GM23338 (cell line): ENCODE data around the gene WDR27. TPM values are rescaled to one million over a fixed set of nuclear protein-coding genes. Genes with fewer than 3 reads are reported as not detected.

Experiments
- ATAC-seq: fragments of 200-7000 bp; cut with Tn5 transposase; 3 replicates; pipeline ENCODE4 v1.9.1; 2020
- DNase-seq: peaks from one replicate; pipeline ENCODE4 v3.0.0-alpha.2; 2015; ENCODE audit warnings: low spot score
- H2AFZ ChIP-seq: fragments of 200-600 bp; sonication (generic); 2 replicates; pipeline ENCODE4 v1.8.0; 2016; ENCODE audit warnings: antibody characterized with exemption, mild to moderate bottlenecking, moderate library complexity
- H3F3A ChIP-seq: fragments of 200-600 bp; sonication (generic); replicated peaks from 2 replicates; pipeline ENCODE4 v1.8.0; 2017; ENCODE audit warnings: antibody characterized with exemption, mixed run types, low read depth
- H3K27ac ChIP-seq: fragments of 200-600 bp; sonication (generic); 2 replicates; pipeline ENCODE4 v1.6.1; 2016; ENCODE audit warnings: low read depth
- H3K27me3 ChIP-seq: fragments of 200-600 bp; sonication (generic); 2 replicates; pipeline ENCODE4 v1.8.0; 2016; ENCODE audit warnings: mild to moderate bottlenecking, mixed run types, moderate library complexity; ENCODE audit not compliant: insufficient read depth
- H3K36me3 ChIP-seq: fragments of 200-600 bp; sonication (generic); 2 replicates; pipeline ENCODE4 v1.8.0; 2016; ENCODE audit warnings: mild to moderate bottlenecking; ENCODE audit not compliant: insufficient read depth
- H3K4me1 ChIP-seq: fragments of 200-600 bp; sonication (generic); 2 replicates; pipeline ENCODE4 v1.8.0; 2016; ENCODE audit warnings: mild to moderate bottlenecking, moderate library complexity; ENCODE audit not compliant: insufficient read depth
- H3K4me2 ChIP-seq: fragments of 200-600 bp; sonication (generic); 2 replicates; pipeline ENCODE4 v1.7.1; 2017; ENCODE audit warnings: mixed run types
- H3K4me3 ChIP-seq: fragments of 200-600 bp; sonication (generic); 2 replicates; pipeline ENCODE4 v1.6.1; 2016; ENCODE audit warnings: mixed run types
- H3K79me2 ChIP-seq: fragments of 200-600 bp; sonication (generic); replicated peaks from 2 replicates; pipeline ENCODE4 v1.8.0; 2017; ENCODE audit warnings: mild to moderate bottlenecking; ENCODE audit not compliant: insufficient read depth
- H3K9me2 ChIP-seq: fragments of 200-600 bp; sonication (generic); 2 replicates; pipeline ENCODE4 v1.8.0; 2017; ENCODE audit not compliant: insufficient read depth
- H4K20me1 ChIP-seq: fragments of 200-600 bp; sonication (generic); replicated peaks from 2 replicates; pipeline ENCODE4 v1.8.0; 2017; ENCODE audit warnings: mild to moderate bottlenecking; ENCODE audit not compliant: insufficient read depth
- H3K27ac Mint-ChIP-seq: 2 replicates; pipeline ENCODE4 v1.8.0; 2020; ENCODE audit warnings: inconsistent platforms, mild to moderate bottlenecking, moderate library complexity, mixed read lengths
- H3K27me3 Mint-ChIP-seq: 3 replicates; pipeline ENCODE4 v1.8.0; 2022; ENCODE audit warnings: low read depth, mild to moderate bottlenecking, moderate library complexity, mixed read lengths, inconsistent platforms; ENCODE audit not compliant: insufficient read depth, poor library complexity
- H3K36me3 Mint-ChIP-seq: 3 replicates; pipeline ENCODE4 v1.8.0; 2021; ENCODE audit warnings: low read depth, mild to moderate bottlenecking, inconsistent platforms, moderate library complexity, mixed read lengths
- H3K4me1 Mint-ChIP-seq: 3 replicates; pipeline ENCODE4 v1.8.0; 2020; ENCODE audit warnings: mild to moderate bottlenecking, inconsistent platforms, mixed read lengths
- H3K4me3 Mint-ChIP-seq: 3 replicates; pipeline ENCODE4 v1.8.0; 2021; ENCODE audit warnings: moderate library complexity, mild to moderate bottlenecking, inconsistent platforms, mixed read lengths
- H3K9me3 Mint-ChIP-seq: 3 replicates; pipeline ENCODE4 v1.8.0; 2020; ENCODE audit warnings: moderate library complexity, mild to moderate bottlenecking, inconsistent platforms, mixed read lengths
- CREB1 ChIP-seq: fragments of 250-450 bp; sonication (Bioruptor Pico); IDR thresholded peaks from 2 replicates; pipeline ENCODE4 v1.5.0; 2020; ENCODE audit warnings: low read depth, mild to moderate bottlenecking, moderate library complexity
- EZH2 ChIP-seq: fragments of 200-600 bp; sonication (generic); IDR thresholded peaks from one replicate; pipeline ENCODE4 v1.8.0; 2017; ENCODE audit warnings: antibody characterized with exemption, mild to moderate bottlenecking, low read depth; ENCODE audit not compliant: unreplicated experiment
- EZH2phosphoT487 ChIP-seq: fragments of 200-600 bp; sonication (generic); IDR thresholded peaks from one replicate; pipeline ENCODE4 v1.8.1; 2018; ENCODE audit warnings: antibody characterized with exemption; ENCODE audit not compliant: unreplicated experiment
- POLR2AphosphoS5 ChIP-seq: IDR thresholded peaks from 2 replicates; pipeline ENCODE4 v1.6.1; 2016; ENCODE audit warnings: antibody characterized with exemption, low read depth
- STAT1 ChIP-seq: IDR thresholded peaks from one replicate; pipeline ENCODE4 v1.6.1; 2016; ENCODE audit warnings: antibody characterized with exemption; ENCODE audit not compliant: unreplicated experiment
- ZNF114 ChIP-seq: fragments of 250-450 bp; sonication (Bioruptor Pico); IDR thresholded peaks from 2 replicates; pipeline ENCODE4 v1.5.0; 2020; ENCODE audit warnings: mild to moderate bottlenecking, moderate library complexity
- ZNF331 ChIP-seq: fragments of 250-450 bp; sonication (Bioruptor Pico); IDR thresholded peaks from 2 replicates; pipeline ENCODE4 v1.5.0; 2020; ENCODE audit warnings: low read depth, mild to moderate bottlenecking, moderate library complexity
- polyA plus RNA-seq: library from polyadenylated mRNA; unstranded; fragments of >200 nt; fragmentation: Nextera tagmentation; extraction: Ambion mirVana; gene quantifications from 2 replicates; pipeline ENCODE4 v1.2.1, GENCODE V29; 2016
- total RNA-seq: library from RNA; depleted of rRNA; stranded (reverse); fragments of >200 nt; shearing (Covaris generic); gene quantifications from 2 replicates; pipeline ENCODE4 v1.2.3, GENCODE V29; 2014
- TF ChIP-seq, protein P1 (sequence below): IDR thresholded peaks from 2 replicates; pipeline ENCODE4 v1.6.1; 2016; ENCODE audit warnings: antibody characterized with exemption
- TF ChIP-seq, protein P2 (sequence below): IDR thresholded peaks from one replicate; pipeline ENCODE4 v1.6.1; 2018; ENCODE audit warnings: antibody characterized with exemption; ENCODE audit not compliant: unreplicated experiment
- TF ChIP-seq, protein P3 (sequence below), 2 experiments: fragments of 200-600 bp in 1 of 2; sonication (generic) in 1 of 2; conservative IDR thresholded peaks; 2 replicates each; pipeline versions ENCODE4 v1.5.1 to v1.6.1; 2016 to 2017; ENCODE audit warnings: antibody characterized with exemption in 2 of 2, low read depth in 2 of 2, mild to moderate bottlenecking in 2 of 2, moderate library complexity in 1 of 2
- TF ChIP-seq, protein P4 (sequence below): fragments of 250-450 bp; sonication (Bioruptor Pico); IDR thresholded peaks from 2 replicates; pipeline ENCODE4 v1.5.0; 2020; ENCODE audit warnings: mild to moderate bottlenecking, moderate library complexity

WDR27 gene
- total and polyA plus RNA-seq, 2 experiments from 2014 or later, result 55.3 to 80.4 TPM

DNA sequence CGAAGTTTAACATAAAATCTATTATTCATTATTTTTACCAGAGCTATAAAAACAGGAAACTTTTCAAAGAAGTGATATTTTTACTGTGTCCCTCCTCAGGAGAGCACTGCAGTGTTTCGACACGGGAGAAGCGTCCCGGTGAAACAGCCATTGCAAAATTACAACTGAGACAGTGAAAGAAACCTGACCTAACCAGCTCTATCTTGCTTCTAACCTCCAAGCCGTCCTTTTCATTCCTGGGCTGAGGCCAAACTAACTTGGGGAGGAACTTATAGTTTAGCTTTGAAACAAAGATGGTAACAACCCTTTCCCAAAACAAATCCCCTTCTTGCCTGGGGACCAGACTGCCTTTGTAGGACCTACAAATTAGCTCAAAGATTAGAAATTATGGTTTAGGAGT is 79.2 kb downstream of the WDR27 start (continued):
- TF ChIP-seq, protein P1, sequence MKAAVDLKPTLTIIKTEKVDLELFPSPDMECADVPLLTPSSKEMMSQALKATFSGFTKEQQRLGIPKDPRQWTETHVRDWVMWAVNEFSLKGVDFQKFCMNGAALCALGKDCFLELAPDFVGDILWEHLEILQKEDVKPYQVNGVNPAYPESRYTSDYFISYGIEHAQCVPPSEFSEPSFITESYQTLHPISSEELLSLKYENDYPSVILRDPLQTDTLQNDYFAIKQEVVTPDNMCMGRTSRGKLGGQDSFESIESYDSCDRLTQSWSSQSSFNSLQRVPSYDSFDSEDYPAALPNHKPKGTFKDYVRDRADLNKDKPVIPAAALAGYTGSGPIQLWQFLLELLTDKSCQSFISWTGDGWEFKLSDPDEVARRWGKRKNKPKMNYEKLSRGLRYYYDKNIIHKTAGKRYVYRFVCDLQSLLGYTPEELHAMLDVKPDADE, result no peak
- no peak for TF ChIP-seq EZH2phosphoT487
- no peak for TF ChIP-seq POLR2AphosphoS5
- no peak for TF ChIP-seq ZNF114
- TF ChIP-seq, protein P2, sequence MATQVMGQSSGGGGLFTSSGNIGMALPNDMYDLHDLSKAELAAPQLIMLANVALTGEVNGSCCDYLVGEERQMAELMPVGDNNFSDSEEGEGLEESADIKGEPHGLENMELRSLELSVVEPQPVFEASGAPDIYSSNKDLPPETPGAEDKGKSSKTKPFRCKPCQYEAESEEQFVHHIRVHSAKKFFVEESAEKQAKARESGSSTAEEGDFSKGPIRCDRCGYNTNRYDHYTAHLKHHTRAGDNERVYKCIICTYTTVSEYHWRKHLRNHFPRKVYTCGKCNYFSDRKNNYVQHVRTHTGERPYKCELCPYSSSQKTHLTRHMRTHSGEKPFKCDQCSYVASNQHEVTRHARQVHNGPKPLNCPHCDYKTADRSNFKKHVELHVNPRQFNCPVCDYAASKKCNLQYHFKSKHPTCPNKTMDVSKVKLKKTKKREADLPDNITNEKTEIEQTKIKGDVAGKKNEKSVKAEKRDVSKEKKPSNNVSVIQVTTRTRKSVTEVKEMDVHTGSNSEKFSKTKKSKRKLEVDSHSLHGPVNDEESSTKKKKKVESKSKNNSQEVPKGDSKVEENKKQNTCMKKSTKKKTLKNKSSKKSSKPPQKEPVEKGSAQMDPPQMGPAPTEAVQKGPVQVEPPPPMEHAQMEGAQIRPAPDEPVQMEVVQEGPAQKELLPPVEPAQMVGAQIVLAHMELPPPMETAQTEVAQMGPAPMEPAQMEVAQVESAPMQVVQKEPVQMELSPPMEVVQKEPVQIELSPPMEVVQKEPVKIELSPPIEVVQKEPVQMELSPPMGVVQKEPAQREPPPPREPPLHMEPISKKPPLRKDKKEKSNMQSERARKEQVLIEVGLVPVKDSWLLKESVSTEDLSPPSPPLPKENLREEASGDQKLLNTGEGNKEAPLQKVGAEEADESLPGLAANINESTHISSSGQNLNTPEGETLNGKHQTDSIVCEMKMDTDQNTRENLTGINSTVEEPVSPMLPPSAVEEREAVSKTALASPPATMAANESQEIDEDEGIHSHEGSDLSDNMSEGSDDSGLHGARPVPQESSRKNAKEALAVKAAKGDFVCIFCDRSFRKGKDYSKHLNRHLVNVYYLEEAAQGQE, result no peak
- TF ChIP-seq ZNF331 (CRISPR knock-in tag), result no peak
- no peak for TF ChIP-seq STAT1
- TF ChIP-seq, protein P3, sequence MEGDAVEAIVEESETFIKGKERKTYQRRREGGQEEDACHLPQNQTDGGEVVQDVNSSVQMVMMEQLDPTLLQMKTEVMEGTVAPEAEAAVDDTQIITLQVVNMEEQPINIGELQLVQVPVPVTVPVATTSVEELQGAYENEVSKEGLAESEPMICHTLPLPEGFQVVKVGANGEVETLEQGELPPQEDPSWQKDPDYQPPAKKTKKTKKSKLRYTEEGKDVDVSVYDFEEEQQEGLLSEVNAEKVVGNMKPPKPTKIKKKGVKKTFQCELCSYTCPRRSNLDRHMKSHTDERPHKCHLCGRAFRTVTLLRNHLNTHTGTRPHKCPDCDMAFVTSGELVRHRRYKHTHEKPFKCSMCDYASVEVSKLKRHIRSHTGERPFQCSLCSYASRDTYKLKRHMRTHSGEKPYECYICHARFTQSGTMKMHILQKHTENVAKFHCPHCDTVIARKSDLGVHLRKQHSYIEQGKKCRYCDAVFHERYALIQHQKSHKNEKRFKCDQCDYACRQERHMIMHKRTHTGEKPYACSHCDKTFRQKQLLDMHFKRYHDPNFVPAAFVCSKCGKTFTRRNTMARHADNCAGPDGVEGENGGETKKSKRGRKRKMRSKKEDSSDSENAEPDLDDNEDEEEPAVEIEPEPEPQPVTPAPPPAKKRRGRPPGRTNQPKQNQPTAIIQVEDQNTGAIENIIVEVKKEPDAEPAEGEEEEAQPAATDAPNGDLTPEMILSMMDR (conservative IDR thresholded peaks at IDR 0.05; ENCODE audit: low read depth in 2 of 2), result no peak
- TF ChIP-seq CREB1 (CRISPR knock-in tag), result no peak
- TF ChIP-seq EZH2, result no peak

DNA sequence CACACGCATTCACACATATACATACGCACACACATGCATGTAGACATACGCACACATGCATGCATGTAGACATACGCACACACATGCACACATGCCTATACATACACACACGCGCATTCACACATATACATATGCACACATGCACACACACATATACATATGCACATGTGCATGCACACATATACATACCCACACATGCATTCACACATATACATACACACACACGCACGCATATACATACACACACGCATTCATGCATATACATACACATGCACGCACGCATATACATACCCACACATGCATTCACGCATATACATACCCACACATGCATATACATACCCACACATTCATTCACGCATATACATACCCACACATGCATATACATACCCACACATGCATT is 80.5 kb downstream of the WDR27 start:
- Mint-ChIP-seq H3K27ac (no peak overlapping the region), H3K4me3 (no peak overlapping the region), H3K4me1 (peaks cover 51% of the 10 kb centered on the region), H3K36me3 (peaks cover 35% of the 10 kb centered on the region), H3K27me3 (peaks cover 13% of the 10 kb centered on the region), H3K9me3 (peaks cover 1% of the 10 kb centered on the region; the same call in 2 of the 3 replicates)
- H3K79me2 ChIP-seq, result no peaks in the 10 kb centered on the region
- H3K27me3 ChIP-seq, result no peaks in the 10 kb centered on the region
- H3K36me3 ChIP-seq, result no peaks in the 10 kb centered on the region
- no peak overlapping the region for H3K27ac ChIP-seq
- no peak overlapping the region for H2AFZ ChIP-seq
- DNase-seq, result no peak
- no peaks in the 10 kb centered on the region for H3K9me2 ChIP-seq
- H3K4me2 ChIP-seq, result no peak overlapping the region
- H3F3A ChIP-seq, result peaks cover 12% of the 10 kb centered on the region
- H4K20me1 ChIP-seq, result no peaks in the 10 kb centered on the region
- ATAC-seq, result no peak
- H3K4me1 ChIP-seq, result peaks cover 42% of the 10 kb centered on the region
- H3K4me3 ChIP-seq, result no peak overlapping the region
- TF ChIP-seq ZNF114, result no peak
- TF ChIP-seq, protein P3 (conservative IDR thresholded peaks at IDR 0.05; ENCODE audit: low read depth in 2 of 2), result no peak
- TF ChIP-seq, protein P4, sequence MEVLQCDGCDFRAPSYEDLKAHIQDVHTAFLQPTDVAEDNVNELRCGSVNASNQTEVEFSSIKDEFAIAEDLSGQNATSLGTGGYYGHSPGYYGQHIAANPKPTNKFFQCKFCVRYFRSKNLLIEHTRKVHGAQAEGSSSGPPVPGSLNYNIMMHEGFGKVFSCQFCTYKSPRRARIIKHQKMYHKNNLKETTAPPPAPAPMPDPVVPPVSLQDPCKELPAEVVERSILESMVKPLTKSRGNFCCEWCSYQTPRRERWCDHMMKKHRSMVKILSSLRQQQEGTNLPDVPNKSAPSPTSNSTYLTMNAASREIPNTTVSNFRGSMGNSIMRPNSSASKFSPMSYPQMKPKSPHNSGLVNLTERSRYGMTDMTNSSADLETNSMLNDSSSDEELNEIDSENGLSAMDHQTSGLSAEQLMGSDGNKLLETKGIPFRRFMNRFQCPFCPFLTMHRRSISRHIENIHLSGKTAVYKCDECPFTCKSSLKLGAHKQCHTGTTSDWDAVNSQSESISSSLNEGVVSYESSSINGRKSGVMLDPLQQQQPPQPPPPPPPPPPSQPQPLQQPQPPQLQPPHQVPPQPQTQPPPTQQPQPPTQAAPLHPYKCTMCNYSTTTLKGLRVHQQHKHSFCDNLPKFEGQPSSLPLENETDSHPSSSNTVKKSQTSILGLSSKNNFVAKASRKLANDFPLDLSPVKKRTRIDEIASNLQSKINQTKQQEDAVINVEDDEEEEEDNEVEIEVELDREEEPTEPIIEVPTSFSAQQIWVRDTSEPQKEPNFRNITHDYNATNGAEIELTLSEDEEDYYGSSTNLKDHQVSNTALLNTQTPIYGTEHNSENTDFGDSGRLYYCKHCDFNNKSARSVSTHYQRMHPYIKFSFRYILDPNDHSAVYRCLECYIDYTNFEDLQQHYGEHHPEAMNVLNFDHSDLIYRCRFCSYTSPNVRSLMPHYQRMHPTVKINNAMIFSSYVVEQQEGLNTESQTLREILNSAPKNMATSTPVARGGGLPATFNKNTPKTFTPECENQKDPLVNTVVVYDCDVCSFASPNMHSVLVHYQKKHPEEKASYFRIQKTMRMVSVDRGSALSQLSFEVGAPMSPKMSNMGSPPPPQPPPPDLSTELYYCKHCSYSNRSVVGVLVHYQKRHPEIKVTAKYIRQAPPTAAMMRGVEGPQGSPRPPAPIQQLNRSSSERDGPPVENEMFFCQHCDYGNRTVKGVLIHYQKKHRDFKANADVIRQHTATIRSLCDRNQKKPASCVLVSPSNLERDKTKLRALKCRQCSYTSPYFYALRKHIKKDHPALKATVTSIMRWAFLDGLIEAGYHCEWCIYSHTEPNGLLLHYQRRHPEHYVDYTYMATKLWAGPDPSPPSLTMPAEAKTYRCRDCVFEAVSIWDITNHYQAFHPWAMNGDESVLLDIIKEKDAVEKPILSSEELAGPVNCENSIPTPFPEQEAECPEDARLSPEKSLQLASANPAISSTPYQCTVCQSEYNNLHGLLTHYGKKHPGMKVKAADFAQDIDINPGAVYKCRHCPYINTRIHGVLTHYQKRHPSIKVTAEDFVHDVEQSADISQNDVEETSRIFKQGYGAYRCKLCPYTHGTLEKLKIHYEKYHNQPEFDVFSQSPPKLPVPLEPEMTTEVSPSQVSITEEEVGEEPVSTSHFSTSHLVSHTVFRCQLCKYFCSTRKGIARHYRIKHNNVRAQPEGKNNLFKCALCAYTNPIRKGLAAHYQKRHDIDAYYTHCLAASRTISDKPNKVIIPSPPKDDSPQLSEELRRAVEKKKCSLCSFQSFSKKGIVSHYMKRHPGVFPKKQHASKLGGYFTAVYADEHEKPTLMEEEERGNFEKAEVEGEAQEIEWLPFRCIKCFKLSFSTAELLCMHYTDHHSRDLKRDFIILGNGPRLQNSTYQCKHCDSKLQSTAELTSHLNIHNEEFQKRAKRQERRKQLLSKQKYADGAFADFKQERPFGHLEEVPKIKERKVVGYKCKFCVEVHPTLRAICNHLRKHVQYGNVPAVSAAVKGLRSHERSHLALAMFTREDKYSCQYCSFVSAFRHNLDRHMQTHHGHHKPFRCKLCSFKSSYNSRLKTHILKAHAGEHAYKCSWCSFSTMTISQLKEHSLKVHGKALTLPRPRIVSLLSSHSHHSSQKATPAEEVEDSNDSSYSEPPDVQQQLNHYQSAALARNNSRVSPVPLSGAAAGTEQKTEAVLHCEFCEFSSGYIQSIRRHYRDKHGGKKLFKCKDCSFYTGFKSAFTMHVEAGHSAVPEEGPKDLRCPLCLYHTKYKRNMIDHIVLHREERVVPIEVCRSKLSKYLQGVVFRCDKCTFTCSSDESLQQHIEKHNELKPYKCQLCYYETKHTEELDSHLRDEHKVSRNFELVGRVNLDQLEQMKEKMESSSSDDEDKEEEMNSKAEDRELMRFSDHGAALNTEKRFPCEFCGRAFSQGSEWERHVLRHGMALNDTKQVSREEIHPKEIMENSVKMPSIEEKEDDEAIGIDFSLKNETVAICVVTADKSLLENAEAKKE (CRISPR knock-in tag), result no peak
- TF ChIP-seq POLR2AphosphoS5, result no peak
